Pancreas (tissue), 10 donors: ENCODE measurements around the gene LHFPL3. TPM values are rescaled to one million over a fixed set of nuclear protein-coding genes. Genes with fewer than 3 reads are reported as not detected.

Experiments
- ATAC-seq, 4 donors: fragments of 200-7000 bp; cut with Tn5 transposase; one replicate each; pipeline versions ENCODE4 v1.8.0 to v1.9.1; 2020; ENCODE audit warnings: mild to moderate bottlenecking in 4 of 4, moderate library complexity in 4 of 4
- DNase-seq, 6 donors: peaks; one replicate each; pipeline ENCODE4 v3.0.0-alpha.2; 2020
- FAIRE-seq: peaks from 2 replicates; lab custom pipeline; 2012; peaks lifted over from hg19 to GRCh38; lab: Jason Lieb, UNC
- H3K27ac ChIP-seq, 4 donors: fragments of 200-600 bp; sonication (generic); 1 replicate in 3 of 4; 2 replicates in 1 of 4; pipeline versions ENCODE4 v1.5.0 to v1.8.0; 2020
- H3K27me3 ChIP-seq, 4 donors: fragments of 200-600 bp; one replicate each; pipeline ENCODE4 v1.8.0; 2021
- H3K36me3 ChIP-seq, 3 donors: fragments of 200-600 bp; sonication (generic) in 1 of 3; one replicate each; pipeline versions ENCODE4 v1.5.0 to v1.8.0; 2020 to 2021
- H3K4me1 ChIP-seq, 3 donors: fragments of 200-600 bp; one replicate each; pipeline ENCODE4 v1.8.0; 2021
- H3K4me3 ChIP-seq, 4 donors: fragments of 200-600 bp; sonication (generic) in 2 of 4; one replicate each; pipeline versions ENCODE4 v1.5.0 to v1.8.0; 2020 to 2021
- H3K9me3 ChIP-seq, 4 donors: fragments of 200-600 bp; one replicate each; pipeline ENCODE4 v1.8.0; 2021
- WGBS, 2 donors: extraction: QIAGEN DNeasy Blood & Tissue Kit; methylation state at CpG; one replicate each; pipeline ENCODE4 v1.1.7; 2013; 5-methylcytosine and 5-hydroxymethylcytosine counted together
- intact Hi-C, 3 donors: fragments of 100-400 bp; cut with DNase I; formaldehyde crosslinking; loops; one replicate each; pipeline versions ENCODE4 v1.11.1 to v1.14.2; 2022
- polyA plus RNA-seq, 2 donors: library from polyadenylated mRNA; stranded (reverse); fragments of 200-250 nt; gene quantifications; one replicate each; pipeline ENCODE4 v1.2.3, GENCODE V29; 2013
- total RNA-seq, 6 donors: library from RNA; stranded (reverse); fragmentation: NEBNext Ultra II Directional in 4 of 6; extraction: Animal tissue kit (Norgen Biotek cat#: 25700) in 4 of 6; gene quantifications; one replicate each; pipeline versions ENCODE4 v1.2.1 to v1.2.4, GENCODE V29; 2021 to 2023
- TF ChIP-seq, protein P1 (sequence below), 4 donors: fragments of 200-600 bp; sonication (generic) in 3 of 4; IDR thresholded peaks; one replicate each; pipeline versions ENCODE4 v1.5.0 to v1.8.0; 2021; ENCODE audit warnings: antibody characterized with exemption in 4 of 4
- donor health status: healthy with polysubstance abuse.
- donor health status: DM: no; HTN: no; CAD: no; lungs with moderate emphysema.
- donor health status: DM: no; HTN: no; CAD: no.
- donor health status: control.
- donor health status: control.
- donor health status: Bipolar disorder and iron deficiency.
- donor health status: DM: yes; HTN: yes; CAD: no.
- donor health status: DM: no; HTN: no; CAD: no.
- donor health status: DM: no; HTN: no; CAD: no.
- donor health status: DM: yes; HTN: yes; CAD: no.

The LHFPL3 gene
- total and polyA plus RNA-seq, 8 donors = not detected

DNA sequence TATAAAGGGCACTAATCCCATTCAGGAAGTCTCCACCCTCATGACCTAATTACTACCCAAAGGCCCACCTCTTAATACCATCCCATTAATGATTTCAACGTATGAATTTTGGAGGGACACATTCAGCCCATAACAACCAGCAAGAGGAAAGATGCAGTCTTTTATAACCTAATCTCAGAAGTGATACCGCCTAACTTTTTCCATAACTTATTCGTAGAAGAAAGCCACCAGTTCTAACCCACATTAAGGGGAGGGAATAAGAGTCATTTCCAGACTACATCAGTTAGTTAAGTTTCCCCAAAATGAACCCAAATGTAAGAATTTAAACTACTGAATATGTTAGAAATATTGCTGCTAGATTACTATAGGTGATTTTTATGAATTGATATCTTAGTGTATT, 32.1 kb upstream of the LHFPL3 start:
- H3K27ac ChIP-seq = no peak overlapping the region
- FAIRE-seq (no peak), ATAC-seq (no peak), DNase-seq (no peak)
- no peak overlapping the region for H3K4me3 ChIP-seq
- no peaks in the 10 kb centered on the region for H3K9me3 ChIP-seq
- TF ChIP-seq, protein P1, sequence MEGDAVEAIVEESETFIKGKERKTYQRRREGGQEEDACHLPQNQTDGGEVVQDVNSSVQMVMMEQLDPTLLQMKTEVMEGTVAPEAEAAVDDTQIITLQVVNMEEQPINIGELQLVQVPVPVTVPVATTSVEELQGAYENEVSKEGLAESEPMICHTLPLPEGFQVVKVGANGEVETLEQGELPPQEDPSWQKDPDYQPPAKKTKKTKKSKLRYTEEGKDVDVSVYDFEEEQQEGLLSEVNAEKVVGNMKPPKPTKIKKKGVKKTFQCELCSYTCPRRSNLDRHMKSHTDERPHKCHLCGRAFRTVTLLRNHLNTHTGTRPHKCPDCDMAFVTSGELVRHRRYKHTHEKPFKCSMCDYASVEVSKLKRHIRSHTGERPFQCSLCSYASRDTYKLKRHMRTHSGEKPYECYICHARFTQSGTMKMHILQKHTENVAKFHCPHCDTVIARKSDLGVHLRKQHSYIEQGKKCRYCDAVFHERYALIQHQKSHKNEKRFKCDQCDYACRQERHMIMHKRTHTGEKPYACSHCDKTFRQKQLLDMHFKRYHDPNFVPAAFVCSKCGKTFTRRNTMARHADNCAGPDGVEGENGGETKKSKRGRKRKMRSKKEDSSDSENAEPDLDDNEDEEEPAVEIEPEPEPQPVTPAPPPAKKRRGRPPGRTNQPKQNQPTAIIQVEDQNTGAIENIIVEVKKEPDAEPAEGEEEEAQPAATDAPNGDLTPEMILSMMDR (IDR thresholded peaks at IDR 0.05) = no peak
- H3K36me3 ChIP-seq = no peaks in the 10 kb centered on the region
- H3K4me1 ChIP-seq = no peaks in the 10 kb centered on the region
- no peaks in the 10 kb centered on the region for H3K27me3 ChIP-seq
- 79 to 81% methylated on average over 3 of the region's 3 CpGs for WGBS, 2 donors
- intact Hi-C loops = no loop called here

DNA sequence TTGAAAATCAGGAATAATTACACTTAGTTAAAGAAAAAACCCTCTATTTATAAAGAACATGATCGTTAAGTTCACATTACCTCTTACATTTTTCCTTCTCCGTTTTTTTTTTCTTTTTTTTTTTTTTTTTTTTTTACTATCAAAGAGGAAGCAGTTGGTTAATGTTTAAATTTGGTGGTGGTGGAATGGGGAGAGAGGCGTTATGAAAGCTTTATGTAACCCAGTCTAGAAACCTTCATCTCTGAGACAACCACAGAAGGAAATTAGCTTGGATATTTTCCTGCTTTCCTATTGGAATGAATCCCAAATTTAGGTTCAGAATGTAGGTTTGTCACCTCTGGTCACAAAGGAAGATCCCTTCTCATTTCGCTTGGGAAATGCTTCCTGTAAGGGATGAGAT, 31.5 kb upstream of the LHFPL3 start:
- intact Hi-C loops = no loop called here
- Histone ChIP-seq H3K27me3 (no peaks in the 10 kb centered on the region), H3K4me1 (no peaks in the 10 kb centered on the region), H3K36me3 (no peaks in the 10 kb centered on the region), H3K4me3 (no peak overlapping the region), H3K9me3 (no peaks in the 10 kb centered on the region), H3K27ac (no peak overlapping the region)
- ATAC-seq = peak in 2 of 4 donors; percentile 53 to 70
- no peak for FAIRE-seq
- TF ChIP-seq, protein P1 (IDR thresholded peaks at IDR 0.05) = no peak
- 16 to 22% methylated on average over 4 of the region's 4 CpGs for WGBS, 2 donors
- DNase-seq = no peak

DNA sequence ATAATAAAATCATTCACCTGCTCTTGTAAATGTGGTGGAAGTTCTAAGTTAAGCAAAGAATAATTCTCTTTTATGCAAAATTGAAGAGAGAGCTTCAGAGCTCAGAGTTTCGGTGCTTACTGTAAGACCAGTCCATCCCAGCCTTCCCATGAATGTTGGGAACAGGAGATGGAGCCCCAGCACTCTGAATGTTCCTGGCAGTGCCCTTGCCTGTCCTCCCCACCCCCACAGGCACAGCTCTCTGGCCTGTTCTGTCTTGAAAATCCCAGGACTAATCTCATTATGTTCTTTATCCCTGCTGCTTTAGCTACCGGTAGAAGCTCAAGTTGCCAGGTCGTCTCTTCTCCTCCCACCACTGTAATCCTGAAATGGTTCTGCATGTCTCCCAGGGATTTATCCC, 29.1 kb upstream of the LHFPL3 start:
- DNase-seq = no peak
- H3K4me3 ChIP-seq = no peak overlapping the region
- H3K9me3 ChIP-seq = no peaks in the 10 kb centered on the region
- ATAC-seq = no peak
- no peak for FAIRE-seq
- TF ChIP-seq, protein P1 (IDR thresholded peaks at IDR 0.05) = no peak
- 53 to 57% methylated on average over 3 of the region's 3 CpGs for WGBS, 2 donors
- no peaks in the 10 kb centered on the region for H3K36me3 ChIP-seq
- no peak overlapping the region for H3K27ac ChIP-seq
- H3K4me1 ChIP-seq = no peaks in the 10 kb centered on the region
- no peaks in the 10 kb centered on the region for H3K27me3 ChIP-seq
- intact Hi-C loops = no loop called here

DNA sequence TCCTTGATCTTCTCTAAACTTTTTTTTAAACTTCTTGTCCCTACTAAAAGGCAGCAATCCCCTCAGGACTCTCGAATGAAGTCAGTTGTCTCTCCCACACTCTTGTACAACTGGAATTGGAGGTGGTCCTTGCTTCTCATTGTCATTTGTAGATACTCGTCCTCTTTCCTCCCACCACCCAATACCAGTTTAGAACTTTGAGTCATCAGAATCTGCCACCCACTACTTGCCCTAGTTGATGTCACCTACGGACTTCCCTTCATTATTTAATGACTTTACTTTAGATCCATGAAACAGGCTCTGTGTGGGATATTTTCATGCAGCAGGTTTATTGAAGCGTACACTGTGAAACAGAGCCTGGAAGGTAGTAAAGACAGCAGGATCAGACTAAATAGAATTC, 28.6 kb upstream of the LHFPL3 start:
- 47 to 48% methylated on average over 4 of the region's 4 CpGs for WGBS, 2 donors
- H3K27ac ChIP-seq = no peak overlapping the region
- H3K27me3 ChIP-seq = no peaks in the 10 kb centered on the region
- H3K9me3 ChIP-seq = no peaks in the 10 kb centered on the region
- H3K36me3 ChIP-seq = no peaks in the 10 kb centered on the region
- intact Hi-C loops = no loop called here
- no peak for ATAC-seq
- TF ChIP-seq, protein P1 (IDR thresholded peaks at IDR 0.05) = no peak
- no peak for DNase-seq
- no peak overlapping the region for H3K4me3 ChIP-seq
- no peaks in the 10 kb centered on the region for H3K4me1 ChIP-seq
- no peak for FAIRE-seq

DNA sequence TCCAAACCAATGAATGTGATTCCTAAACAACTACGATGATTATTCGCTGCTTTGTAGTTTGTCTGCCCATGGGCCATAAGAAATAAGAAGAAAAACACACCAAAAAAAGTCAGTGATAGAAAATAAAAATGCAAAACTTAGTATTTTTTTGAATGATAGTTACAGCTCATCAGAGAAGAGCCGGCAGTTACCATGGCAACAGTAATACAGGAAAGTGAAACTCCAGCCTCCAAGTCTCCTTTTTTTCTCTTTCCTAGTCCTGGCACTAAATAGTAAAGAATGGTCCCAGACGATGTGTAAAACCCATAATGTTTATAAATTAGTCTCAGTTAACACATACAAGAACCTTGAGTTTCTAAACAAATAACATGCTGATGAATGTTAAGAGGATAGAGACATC, 21.6 kb upstream of the LHFPL3 start:
- Histone ChIP-seq H3K36me3 (no peaks in the 10 kb centered on the region), H3K27me3 (no peaks in the 10 kb centered on the region), H3K27ac (no peak overlapping the region), H3K4me3 (no peak overlapping the region), H3K4me1 (no peaks in the 10 kb centered on the region), H3K9me3 (no peaks in the 10 kb centered on the region)
- no peak for ATAC-seq
- DNase-seq = no peak
- FAIRE-seq = no peak
- intact Hi-C loops = no loop called here
- 66 to 67% methylated on average over 4 of the region's 4 CpGs for WGBS, 2 donors
- TF ChIP-seq, protein P1 (IDR thresholded peaks at IDR 0.05) = no peak
